ENCODE measurements around the gene CD79A. TPM values are rescaled to one million over a fixed set of nuclear protein-coding genes. Genes with fewer than 3 reads are reported as not detected.

Gene CD79A
- total and polyA plus RNA-seq, 2 donors (not counting 1 experiment from before 2014, with no cell fraction given), result 0.07 to 0.17 TPM

- H3K27me3 ChIP-seq (ENCODE audit: control insufficient read depth, insufficient read depth, low read length), result no peaks in the 10 kb centered on the region
- H3K79me2 ChIP-seq (ENCODE audit: control insufficient read depth, insufficient read depth, low read length), result peaks cover 32% of the 10 kb centered on the region
- H3K4me1 ChIP-seq (ENCODE audit: control insufficient read depth, extremely low read depth, insufficient read depth, low read length), result peaks cover 9% of the 10 kb centered on the region
- H3K4me2 ChIP-seq (ENCODE audit: extremely low read depth, insufficient read depth, low read length), result peak overlapping the region; percentile 96
- no peaks in the 10 kb centered on the region for H3K9me3 ChIP-seq (ENCODE audit: control insufficient read depth, insufficient read depth, low read depth, low read length)
- H3K27ac ChIP-seq (ENCODE audit: insufficient read depth, low read length), result peak overlapping the region; percentile 68
- peaks cover 7% of the 10 kb centered on the region for H3K36me3 ChIP-seq (ENCODE audit: control insufficient read depth, insufficient read depth, low read length)
- DNase-seq (ENCODE audit: low read depth in 2 of 2), result peak; percentile 97
- peak overlapping the region; percentile 87 for H2AFZ ChIP-seq (ENCODE audit: low read length)
- H3K9ac ChIP-seq (ENCODE audit: insufficient read depth, low read length), result peak overlapping the region; percentile 82
- H3K4me3 ChIP-seq (replicated peaks in 1 of 4; ENCODE audit: control extremely low read depth in 1 of 4, insufficient read depth in 1 of 4, low read depth in 3 of 4, low read length in 4 of 4), result peak overlapping the region; percentile 94 to 97 (median 94)
- peak in 1 of 2 donors; percentile 24 for TF ChIP-seq CTCF (conservative IDR thresholded peaks at IDR 0.05 in 1 of 2, IDR thresholded peaks at IDR 0.05 in 1 of 2; ENCODE audit: low read depth in 1 of 2, low read length in 2 of 2)
- TF ChIP-seq EZH2 (IDR thresholded peaks at IDR 0.05; ENCODE audit: low read length, missing control alignments), result no peak
- no peaks in the 10 kb centered on the region for H4K20me1 ChIP-seq (ENCODE audit: control insufficient read depth, extremely low read depth, insufficient read depth, low read length)
These were observed 7.0 kb downstream of the CD79A start for GRCh38 chr19:41883821-41884733.

- Histone ChIP-seq H3K36me3 (ENCODE audit: control insufficient read depth, insufficient read depth, low read length) (peaks cover 18% of the 10 kb centered on the region), H3K9me3 (ENCODE audit: control insufficient read depth, insufficient read depth, low read depth, low read length) (no peaks in the 10 kb centered on the region), H3K79me2 (ENCODE audit: control insufficient read depth, insufficient read depth, low read length) (peaks cover 32% of the 10 kb centered on the region), H3K27me3 (ENCODE audit: control insufficient read depth, insufficient read depth, low read length) (no peaks in the 10 kb centered on the region), H3K9ac (ENCODE audit: insufficient read depth, low read length) (no peak overlapping the region), H4K20me1 (ENCODE audit: control insufficient read depth, extremely low read depth, insufficient read depth, low read length) (no peaks in the 10 kb centered on the region), H3K4me1 (ENCODE audit: control insufficient read depth, extremely low read depth, insufficient read depth, low read length) (peaks cover 9% of the 10 kb centered on the region), H2AFZ (ENCODE audit: low read length) (no peak overlapping the region), H3K27ac (ENCODE audit: insufficient read depth, low read length) (no peak overlapping the region), H3K4me2 (ENCODE audit: extremely low read depth, insufficient read depth, low read length) (no peak overlapping the region), H3K4me3 (replicated peaks in 1 of 4; ENCODE audit: control extremely low read depth in 1 of 4, insufficient read depth in 1 of 4, low read depth in 3 of 4, low read length in 4 of 4) (no peak overlapping the region)
- no peak for DNase-seq (ENCODE audit: low read depth in 2 of 2)
- no peak for TF ChIP-seq EZH2 (IDR thresholded peaks at IDR 0.05; ENCODE audit: low read length, missing control alignments)
- TF ChIP-seq CTCF (conservative IDR thresholded peaks at IDR 0.05 in 1 of 2, IDR thresholded peaks at IDR 0.05 in 1 of 2; ENCODE audit: low read depth in 1 of 2, low read length in 2 of 2), result no peak
These were observed 10.0 kb downstream of the CD79A start for GRCh38 chr19:41886761-41887710.
